Activated T-cell treated with anti-CD3 and anti-CD28 coated beads, Interleukin-2, amount 50 U/mL, for 72 hours (primary cell): ENCODE data around the gene RBAK. TPM values are rescaled to one million over a fixed set of nuclear protein-coding genes. Genes with fewer than 3 reads are reported as not detected.
"Not testable (repeated sequence)": the region's sequence is repeated elsewhere in the genome, so short reads cannot be mapped to it uniquely, and the experiment has no call there.

ENCODE experiments used
- ATAC-seq, 2 donors: fragments of 150-1000 bp; cut with Tn5 transposase; replicated peaks in 1 of 2; 2 replicates each; pipeline ENCODE4 v1.10.0; 2021; ENCODE audit warnings: moderate library complexity in 2 of 2, mild to moderate bottlenecking in 1 of 2
- DNase-seq, 2 donors: peaks; one replicate each; pipeline ENCODE4 v3.0.0; 2021 to 2022; ENCODE audit warnings: mixed read lengths in 1 of 2
- H3K27ac Mint-ChIP-seq: one replicate; pipeline ENCODE4 v1.8.0; 2022; ENCODE audit warnings: mild to moderate bottlenecking, moderate library complexity, mixed read lengths
- H3K27me3 Mint-ChIP-seq: one replicate; pipeline ENCODE4 v1.8.0; 2022; ENCODE audit warnings: low read depth, mixed read lengths
- H3K36me3 Mint-ChIP-seq, 2 donors: one replicate each; pipeline ENCODE4 v1.8.0; 2022; ENCODE audit warnings: mixed read lengths in 2 of 2, mild to moderate bottlenecking in 1 of 2; ENCODE audit not compliant: insufficient read depth in 2 of 2
- H3K4me1 Mint-ChIP-seq: one replicate; pipeline ENCODE4 v1.8.0; 2022; ENCODE audit warnings: low read depth, mixed read lengths
- H3K4me3 Mint-ChIP-seq, 2 donors: one replicate each; pipeline ENCODE4 v1.8.0; 2022; ENCODE audit warnings: mild to moderate bottlenecking in 2 of 2, mixed read lengths in 2 of 2, moderate library complexity in 2 of 2
- H3K9me3 Mint-ChIP-seq, 2 donors: one replicate each; pipeline ENCODE4 v1.8.0; 2022; ENCODE audit warnings: mixed read lengths in 2 of 2
- total RNA-seq, 2 donors: library from RNA; stranded (reverse); gene quantifications; one replicate each; pipeline ENCODE4 v1.2.3, GENCODE V29; 2022

RBAK gene
- total RNA-seq = 10 to 100 TPM; 12.9 to 14.8 TPM

GRCh38 chr7:5045558-5046396, at the start of gene RBAK:
TSS of gene RBAK (plus strand) at chr7:5045860. CDS start at chr7:5048077, 2,217 bp downstream.
- peaks cover 4 to 5% of the 10 kb centered on the region in 2 donors for H3K9me3 Mint-ChIP-seq
- ATAC-seq = peak; percentile 100
- peak within 1 kb of the TSS; percentile 91 to 95 for H3K4me3 Mint-ChIP-seq
- H3K4me1 Mint-ChIP-seq = peaks cover 44% of the 10 kb centered on the region
- no peaks in the 10 kb centered on the region for H3K27me3 Mint-ChIP-seq
- peak within 1 kb of the TSS; percentile 81 for H3K27ac Mint-ChIP-seq
- H3K36me3 Mint-ChIP-seq = peaks cover 19 to 32% of the 10 kb centered on the region in 2 donors
- peak; percentile 93 to 95 for DNase-seq

- no peaks in the 10 kb centered on the region for H3K27me3 Mint-ChIP-seq
- no peak overlapping the region for H3K4me3 Mint-ChIP-seq
- peaks cover 17% of the 10 kb centered on the region for H3K4me1 Mint-ChIP-seq
- DNase-seq (no peak), ATAC-seq (no peak)
- no peaks in the 10 kb centered on the region for H3K9me3 Mint-ChIP-seq
- no peak overlapping the region for H3K27ac Mint-ChIP-seq
- peaks cover 2 to 3% of the 10 kb centered on the region in 2 donors for H3K36me3 Mint-ChIP-seq
Measured at GRCh38 chr7:4996696-4997222, 48.9 kb upstream of the RBAK start.

GRCh38 chr7:4998244-4998643, 47.4 kb upstream of the RBAK start:
- no peak overlapping the region for H3K27ac Mint-ChIP-seq
- H3K4me3 Mint-ChIP-seq = no peak overlapping the region
- H3K27me3 Mint-ChIP-seq = no peaks in the 10 kb centered on the region
- ATAC-seq (no peak), DNase-seq (no peak)
- H3K9me3 Mint-ChIP-seq = no peaks in the 10 kb centered on the region
- H3K36me3 Mint-ChIP-seq = peaks cover 2 to 5% of the 10 kb centered on the region in 2 donors
- peaks cover 17% of the 10 kb centered on the region for H3K4me1 Mint-ChIP-seq

DNA sequence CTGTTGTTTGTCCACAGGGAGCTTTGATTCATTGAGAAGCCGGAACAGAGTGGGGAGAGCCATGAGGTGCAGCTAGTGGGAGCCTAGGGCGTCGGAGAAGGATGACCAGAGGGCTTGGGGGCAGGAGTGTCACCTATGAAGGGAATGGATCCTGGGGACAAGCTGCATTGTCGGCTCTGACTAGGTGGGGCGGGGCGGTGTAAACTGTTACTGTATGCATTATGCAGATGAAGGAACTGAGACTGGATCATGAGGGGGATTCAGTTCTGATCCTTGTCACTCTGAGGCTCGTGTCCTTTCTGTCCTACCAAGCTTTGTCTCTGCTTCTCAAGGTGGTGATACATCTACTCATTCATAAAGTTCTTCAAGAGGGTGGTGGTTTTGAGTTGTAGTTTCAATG, 46.8 kb upstream of the RBAK start:
- peaks cover 17% of the 10 kb centered on the region for H3K4me1 Mint-ChIP-seq
- peaks cover 2 to 5% of the 10 kb centered on the region in 2 donors for H3K36me3 Mint-ChIP-seq
- H3K27me3 Mint-ChIP-seq = no peaks in the 10 kb centered on the region
- no peak for DNase-seq
- no peak overlapping the region for H3K4me3 Mint-ChIP-seq
- no peaks in the 10 kb centered on the region for H3K9me3 Mint-ChIP-seq
- ATAC-seq = peak; percentile 32 to 52
- no peak overlapping the region for H3K27ac Mint-ChIP-seq

DNA sequence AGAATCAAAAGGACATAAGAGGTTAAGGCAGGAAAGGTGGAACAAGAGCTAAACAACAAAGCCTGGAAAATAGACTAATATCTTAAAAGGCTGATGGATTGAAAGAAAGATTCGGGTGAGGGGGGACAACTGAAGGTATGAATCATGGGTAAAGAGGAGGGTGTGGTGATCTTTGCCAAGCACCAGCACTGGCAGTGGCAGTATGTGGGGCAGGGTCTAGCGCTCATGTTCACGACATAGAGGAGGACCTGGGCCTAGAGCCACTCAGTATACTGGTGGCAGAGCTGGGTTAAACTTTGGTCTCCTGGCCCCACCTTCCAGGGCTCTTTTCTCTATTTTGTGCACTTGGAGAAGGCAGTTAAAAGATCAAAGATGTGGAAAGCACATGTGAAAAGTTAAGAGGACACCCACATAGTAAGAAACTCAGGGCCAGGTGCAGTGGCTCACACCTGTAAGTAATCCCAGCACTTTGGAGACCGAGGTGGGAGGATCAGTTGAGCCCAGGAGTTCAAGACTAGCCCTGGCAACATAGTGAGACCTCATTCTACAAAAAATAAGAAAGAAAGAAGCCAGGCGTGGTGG, 46.2 kb upstream of the RBAK start:
- Mint-ChIP-seq H3K27me3 (no peaks in the 10 kb centered on the region), H3K36me3 (peaks cover 2 to 5% of the 10 kb centered on the region in 2 donors), H3K9me3 (no peaks in the 10 kb centered on the region), H3K27ac (peak overlapping the region; percentile 43), H3K4me1 (peaks cover 17% of the 10 kb centered on the region), H3K4me3 (no peak overlapping the region)
- ATAC-seq (no peak), DNase-seq (no peak)

DNA sequence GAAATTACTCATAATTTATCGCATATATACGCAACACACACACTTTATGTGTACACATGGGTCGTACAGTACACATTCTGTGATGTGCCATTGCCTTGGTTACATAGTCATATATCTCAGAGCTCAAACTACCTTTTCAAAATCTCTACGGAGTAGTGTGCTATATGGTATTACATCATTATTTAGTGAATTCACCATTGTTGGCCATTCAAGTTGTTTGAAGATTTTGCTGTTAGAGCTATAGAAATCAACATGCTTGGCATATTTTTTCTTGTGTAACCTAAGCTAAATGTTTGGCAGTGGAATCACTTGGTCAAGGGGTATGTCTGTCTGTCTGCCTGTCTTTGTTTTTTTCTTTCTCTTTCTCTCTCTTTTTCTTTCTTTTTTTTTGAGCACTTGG, 44.7 kb upstream of the RBAK start:
- Mint-ChIP-seq H3K27ac (peak overlapping the region; percentile 24), H3K4me3 (no peak overlapping the region), H3K9me3 (no peaks in the 10 kb centered on the region), H3K4me1 (peaks cover 17% of the 10 kb centered on the region), H3K27me3 (no peaks in the 10 kb centered on the region), H3K36me3 (peaks cover 2 to 7% of the 10 kb centered on the region in 2 donors)
- DNase-seq (no peak), ATAC-seq (no peak)

DNA sequence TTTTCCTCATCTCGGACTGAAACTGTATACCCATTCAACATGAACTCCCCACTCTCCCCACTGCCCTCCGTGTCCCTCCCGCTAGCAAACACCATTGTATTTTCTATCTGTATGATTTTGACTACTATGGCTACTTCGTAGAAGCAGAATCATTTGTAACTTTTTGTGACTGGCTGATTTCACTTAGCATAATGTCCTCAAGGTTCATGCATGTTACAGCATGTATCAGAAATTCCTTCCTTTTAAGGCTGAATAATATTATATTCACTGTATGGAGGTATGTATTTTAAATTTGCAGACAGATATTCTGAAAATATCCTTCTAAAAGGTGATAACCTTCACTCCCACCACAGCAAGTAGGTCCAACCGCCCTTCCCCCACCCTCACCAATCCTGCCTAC, 43.7 kb upstream of the RBAK start:
- H3K9me3 Mint-ChIP-seq = no peaks in the 10 kb centered on the region
- peaks cover 2 to 7% of the 10 kb centered on the region in 2 donors for H3K36me3 Mint-ChIP-seq
- H3K27me3 Mint-ChIP-seq = no peaks in the 10 kb centered on the region
- no peak overlapping the region for H3K27ac Mint-ChIP-seq
- no peak for DNase-seq
- H3K4me1 Mint-ChIP-seq = peaks cover 17% of the 10 kb centered on the region
- ATAC-seq = no peak
- no peak overlapping the region for H3K4me3 Mint-ChIP-seq

DNA sequence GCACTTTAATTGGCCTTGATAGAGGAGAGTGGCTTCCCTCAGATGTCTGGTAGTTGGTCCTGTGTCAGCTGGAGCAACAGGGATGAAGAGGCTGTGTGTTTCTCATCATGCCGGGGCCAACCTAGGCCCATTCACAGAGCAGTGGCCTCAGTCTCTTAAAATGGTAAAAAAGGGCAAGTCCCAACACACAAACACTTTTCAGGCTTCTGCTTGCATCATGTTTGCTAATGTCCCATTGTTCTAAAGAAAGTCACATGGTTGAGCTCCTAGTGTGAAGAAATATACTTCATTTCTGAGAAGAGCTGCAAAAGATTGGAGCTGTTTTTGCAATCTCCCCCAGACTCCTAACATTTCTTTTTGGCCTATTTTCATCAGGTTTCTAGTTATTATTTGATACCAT, 40.6 kb upstream of the RBAK start:
- Mint-ChIP-seq H3K4me3 (no peak overlapping the region), H3K36me3 (peaks cover 5 to 19% of the 10 kb centered on the region in 2 donors), H3K27me3 (no peaks in the 10 kb centered on the region), H3K27ac (no peak overlapping the region), H3K4me1 (no peaks in the 10 kb centered on the region), H3K9me3 (no peaks in the 10 kb centered on the region)
- DNase-seq = no peak
- no peak for ATAC-seq

GRCh38 chr7:5012985-5013384, 32.7 kb upstream of the RBAK start:
- no peak for ATAC-seq
- no peaks in the 10 kb centered on the region for H3K4me1 Mint-ChIP-seq
- peaks cover 4 to 14% of the 10 kb centered on the region in 2 donors for H3K36me3 Mint-ChIP-seq
- no peak for DNase-seq
- no peaks in the 10 kb centered on the region for H3K27me3 Mint-ChIP-seq
- H3K9me3 Mint-ChIP-seq = peaks cover 2 to 4% of the 10 kb centered on the region in 2 donors
- H3K4me3 Mint-ChIP-seq = no peak overlapping the region
- H3K27ac Mint-ChIP-seq = no peak overlapping the region

- H3K27ac Mint-ChIP-seq, H3K27me3 Mint-ChIP-seq, H3K4me1 Mint-ChIP-seq, H3K9me3 Mint-ChIP-seq, H3K36me3 Mint-ChIP-seq, H3K4me3 Mint-ChIP-seq, ATAC-seq, DNase-seq: not testable (repeated sequence)
Measured at GRCh38 chr7:5015936-5016335, 29.7 kb upstream of the RBAK start.

GRCh38 chr7:5017626-5018025, 28.0 kb upstream of the RBAK start:
- not testable (repeated sequence) for H3K36me3 Mint-ChIP-seq, ATAC-seq, H3K9me3 Mint-ChIP-seq, H3K27me3 Mint-ChIP-seq, DNase-seq, H3K4me1 Mint-ChIP-seq, H3K4me3 Mint-ChIP-seq, H3K27ac Mint-ChIP-seq

GRCh38 chr7:5020098-5020497, 25.6 kb upstream of the RBAK start:
- no peak for DNase-seq
- H3K4me1 Mint-ChIP-seq = peaks cover 8% of the 10 kb centered on the region
- peaks cover 6% of the 10 kb centered on the region in 2 donors for H3K36me3 Mint-ChIP-seq
- H3K9me3 Mint-ChIP-seq = peaks cover 0 to 2% of the 10 kb centered on the region in 2 donors
- H3K27ac Mint-ChIP-seq = no peak overlapping the region
- H3K27me3 Mint-ChIP-seq = no peaks in the 10 kb centered on the region
- H3K4me3 Mint-ChIP-seq = no peak overlapping the region
- ATAC-seq = no peak

GRCh38 chr7:5020976-5021550, 24.6 kb upstream of the RBAK start:
- ATAC-seq, H3K4me1 Mint-ChIP-seq, H3K27me3 Mint-ChIP-seq, H3K9me3 Mint-ChIP-seq, H3K36me3 Mint-ChIP-seq, H3K27ac Mint-ChIP-seq, H3K4me3 Mint-ChIP-seq, DNase-seq: not testable (repeated sequence)
